Ascending aorta (tissue), 2 donors: ENCODE measurements around the gene PLXNA4. TPM values are rescaled to one million over a fixed set of nuclear protein-coding genes. Genes with fewer than 3 reads are reported as not detected.

ENCODE experiments used
- DNase-seq, 2 donors: peaks; one replicate each; pipeline ENCODE4 v3.0.0-alpha.2; 2019; ENCODE audit warnings: low spot score in 2 of 2
- H3K27ac ChIP-seq, 2 donors: fragments of 200-600 bp; sonication (generic); one replicate each; pipeline ENCODE4 v1.5.1; 2016 to 2017; ENCODE audit warnings: mild to moderate bottlenecking in 1 of 2
- H3K27me3 ChIP-seq: fragments of 200-600 bp; sonication (generic); one replicate; pipeline ENCODE4 v1.5.1; 2017
- H3K36me3 ChIP-seq, 2 donors: fragments of 200-600 bp; sonication (generic); one replicate each; pipeline ENCODE4 v1.5.1; 2016
- H3K4me1 ChIP-seq, 2 donors: fragments of 200-600 bp; sonication (generic); one replicate each; pipeline ENCODE4 v1.5.1; 2016 to 2017; ENCODE audit warnings: mild to moderate bottlenecking in 1 of 2
- H3K4me3 ChIP-seq, 2 donors: fragments of 200-600 bp; sonication (generic); one replicate each; pipeline ENCODE4 v1.5.1; 2016 to 2017; ENCODE audit warnings: mild to moderate bottlenecking in 1 of 2
- H3K9me3 ChIP-seq, 2 donors: fragments of 200-600 bp; sonication (generic); one replicate each; pipeline ENCODE4 v1.5.1; 2016
- CTCF ChIP-seq, 3 experiments: fragments of 200-600 bp in 2 of 3; fragments of 450-650 bp in 1 of 3; sonication (generic) in 2 of 3; IDR thresholded peaks; one replicate each; pipeline ENCODE4 v1.5.1; 2016 to 2019; ENCODE audit warnings: antibody characterized with exemption in 3 of 3, mild to moderate bottlenecking in 1 of 3, moderate library complexity in 1 of 3
- intact Hi-C: fragments of 100-400 bp; cut with DNase I; formaldehyde crosslinking; loops from one replicate; pipeline ENCODE4 v1.15.1; 2023
- total RNA-seq: library from RNA; depleted of rRNA; stranded (reverse); fragments of >200 nt; gene quantifications from one replicate; pipeline ENCODE4 v1.1.0, GENCODE V29; 2016

The PLXNA4 gene
- total RNA-seq, 1 donor from 2014 or later: 27.1 TPM

GRCh38 chr7:132221356-132221755 lies 354.9 kb downstream of the PLXNA4 start:
- Histone ChIP-seq H3K27ac (no peak overlapping the region), H3K27me3 (no peaks in the 10 kb centered on the region), H3K9me3 (no peaks in the 10 kb centered on the region), H3K4me3 (no peak overlapping the region), H3K4me1 (no peaks in the 10 kb centered on the region), H3K36me3 (peaks cover 10 to 11% of the 10 kb centered on the region in 2 donors)
- no peak for TF ChIP-seq CTCF (IDR thresholded peaks at IDR 0.05)
- no peak for DNase-seq
- intact Hi-C loops: no loop called here

- Histone ChIP-seq H3K36me3 (peaks cover 10 to 11% of the 10 kb centered on the region in 2 donors), H3K9me3 (no peaks in the 10 kb centered on the region), H3K4me3 (no peak overlapping the region), H3K4me1 (no peaks in the 10 kb centered on the region), H3K27ac (no peak overlapping the region), H3K27me3 (no peaks in the 10 kb centered on the region)
- intact Hi-C loops: no loop called here
- no peak for TF ChIP-seq CTCF (IDR thresholded peaks at IDR 0.05)
- DNase-seq: no peak
These were observed 356.2 kb downstream of the PLXNA4 start for GRCh38 chr7:132220060-132220459.

- H3K27ac ChIP-seq: no peak overlapping the region
- no peak overlapping the region for H3K4me3 ChIP-seq
- H3K36me3 ChIP-seq: peaks cover 10 to 11% of the 10 kb centered on the region in 2 donors
- DNase-seq: no peak
- H3K4me1 ChIP-seq: no peaks in the 10 kb centered on the region
- intact Hi-C loops: no loop called here
- H3K27me3 ChIP-seq: no peaks in the 10 kb centered on the region
- no peak for TF ChIP-seq CTCF (IDR thresholded peaks at IDR 0.05)
- H3K9me3 ChIP-seq: no peaks in the 10 kb centered on the region
These were observed 357.4 kb downstream of the PLXNA4 start for GRCh38 chr7:132218876-132219275.

- DNase-seq: no peak
These were observed 359.3 kb downstream of the PLXNA4 start for GRCh38 chr7:132216847-132217525.

GRCh38 chr7:132214452-132214851 lies 361.8 kb downstream of the PLXNA4 start:
- no peak overlapping the region for H3K27ac ChIP-seq
- DNase-seq: no peak
- H3K27me3 ChIP-seq: no peaks in the 10 kb centered on the region
- intact Hi-C loops: no loop called here
- no peaks in the 10 kb centered on the region for H3K4me1 ChIP-seq
- H3K9me3 ChIP-seq: no peaks in the 10 kb centered on the region
- peaks cover 0 to 14% of the 10 kb centered on the region in 2 donors for H3K36me3 ChIP-seq
- H3K4me3 ChIP-seq: no peak overlapping the region
- TF ChIP-seq CTCF (IDR thresholded peaks at IDR 0.05): no peak

More at GRCh38 chr7:132216847-132217525, 359.3 kb downstream of the PLXNA4 start:
- Histone ChIP-seq H3K36me3 (peaks cover 0 to 5% of the 10 kb centered on the region in 2 donors), H3K27me3 (no peaks in the 10 kb centered on the region), H3K4me1 (no peaks in the 10 kb centered on the region), H3K4me3 (no peak overlapping the region), H3K9me3 (no peaks in the 10 kb centered on the region), H3K27ac (no peak overlapping the region)
- intact Hi-C loops: no loop called here
- no peak for TF ChIP-seq CTCF (IDR thresholded peaks at IDR 0.05)
